ENCODE data around the gene TSHR. TPM values are rescaled to one million over a fixed set of nuclear protein-coding genes. Genes with fewer than 3 reads are reported as not detected.

The TSHR gene
- total and polyA plus RNA-seq, 2 experiments from 2014 or later, result 0.59 to 0.78 TPM

DNA sequence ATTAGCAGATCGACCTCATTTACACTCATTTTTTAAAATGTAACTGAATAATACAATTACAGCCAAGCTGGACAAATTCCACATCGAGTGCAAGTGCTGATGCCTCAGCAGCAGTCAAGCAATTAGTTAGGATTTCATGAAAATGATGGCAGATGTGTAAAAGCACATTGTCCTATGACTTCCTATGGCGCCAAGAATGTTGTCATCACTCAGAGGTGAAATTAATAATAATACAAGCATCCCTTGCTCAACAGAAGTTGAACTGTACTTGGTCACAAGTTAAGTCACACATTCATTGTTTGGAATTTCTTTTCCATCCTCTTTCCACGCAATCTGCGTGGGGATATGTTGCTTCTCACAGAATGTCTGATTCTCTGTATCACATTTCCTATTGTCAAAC, 148.0 kb downstream of the TSHR start:
- Histone ChIP-seq H3K4me2 (no peak overlapping the region), H3K4me3 (no peak overlapping the region), H3F3A (replicated peaks; ENCODE audit: low read depth) (no peaks in the 10 kb centered on the region), H3K9me2 (ENCODE audit: insufficient read depth) (peaks cover 21% of the 10 kb centered on the region), H3K27ac (ENCODE audit: low read depth) (no peak overlapping the region), H2AFZ (no peak overlapping the region), H3K27me3 (ENCODE audit: insufficient read depth) (no peaks in the 10 kb centered on the region), H3K4me1 (ENCODE audit: insufficient read depth) (0 out of 2 replicates have a peak, but pooled peaks cover 4% of the 10 kb centered on the region), H3K36me3 (ENCODE audit: insufficient read depth) (no peaks in the 10 kb centered on the region), H3K79me2 (replicated peaks; ENCODE audit: insufficient read depth) (no peaks in the 10 kb centered on the region), H4K20me1 (replicated peaks; ENCODE audit: insufficient read depth) (no peaks in the 10 kb centered on the region)
- H3K9me3 Mint-ChIP-seq, result no peaks in the 10 kb centered on the region
- no peak for DNase-seq (ENCODE audit: low spot score)
- peaks cover 2% of the 10 kb centered on the region for H3K27me3 Mint-ChIP-seq (ENCODE audit: insufficient read depth, low read depth, poor library complexity)
- peaks cover 8% of the 10 kb centered on the region; the same call in 2 of the 3 replicates for H3K4me1 Mint-ChIP-seq
- ATAC-seq, result no peak
- TF ChIP-seq EZH2 (IDR thresholded peaks at IDR 0.05; ENCODE audit: low read depth, unreplicated experiment) (no peak), POLR2AphosphoS5 (IDR thresholded peaks at IDR 0.05; ENCODE audit: low read depth) (no peak), EZH2phosphoT487 (IDR thresholded peaks at IDR 0.05; ENCODE audit: unreplicated experiment) (no peak), ZNF462 (CRISPR knock-in tag; IDR thresholded peaks at IDR 0.05) (no peak), REST (IDR thresholded peaks at IDR 0.05; ENCODE audit: unreplicated experiment) (no peak), ETS1 (IDR thresholded peaks at IDR 0.05) (no peak), STAT1 (IDR thresholded peaks at IDR 0.05; ENCODE audit: unreplicated experiment) (no peak), CREB1 (CRISPR knock-in tag; IDR thresholded peaks at IDR 0.05; ENCODE audit: low read depth) (no peak), ZNF114 (CRISPR knock-in tag; IDR thresholded peaks at IDR 0.05) (no peak)
- TF ChIP-seq, protein P1, sequence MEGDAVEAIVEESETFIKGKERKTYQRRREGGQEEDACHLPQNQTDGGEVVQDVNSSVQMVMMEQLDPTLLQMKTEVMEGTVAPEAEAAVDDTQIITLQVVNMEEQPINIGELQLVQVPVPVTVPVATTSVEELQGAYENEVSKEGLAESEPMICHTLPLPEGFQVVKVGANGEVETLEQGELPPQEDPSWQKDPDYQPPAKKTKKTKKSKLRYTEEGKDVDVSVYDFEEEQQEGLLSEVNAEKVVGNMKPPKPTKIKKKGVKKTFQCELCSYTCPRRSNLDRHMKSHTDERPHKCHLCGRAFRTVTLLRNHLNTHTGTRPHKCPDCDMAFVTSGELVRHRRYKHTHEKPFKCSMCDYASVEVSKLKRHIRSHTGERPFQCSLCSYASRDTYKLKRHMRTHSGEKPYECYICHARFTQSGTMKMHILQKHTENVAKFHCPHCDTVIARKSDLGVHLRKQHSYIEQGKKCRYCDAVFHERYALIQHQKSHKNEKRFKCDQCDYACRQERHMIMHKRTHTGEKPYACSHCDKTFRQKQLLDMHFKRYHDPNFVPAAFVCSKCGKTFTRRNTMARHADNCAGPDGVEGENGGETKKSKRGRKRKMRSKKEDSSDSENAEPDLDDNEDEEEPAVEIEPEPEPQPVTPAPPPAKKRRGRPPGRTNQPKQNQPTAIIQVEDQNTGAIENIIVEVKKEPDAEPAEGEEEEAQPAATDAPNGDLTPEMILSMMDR (conservative IDR thresholded peaks at IDR 0.05; ENCODE audit: low read depth in 2 of 2), result no peak
- H3K4me3 Mint-ChIP-seq, result no peak overlapping the region
- H3K27ac Mint-ChIP-seq, result no peak overlapping the region
- H3K36me3 Mint-ChIP-seq (ENCODE audit: low read depth), result no peaks in the 10 kb centered on the region
